H9 (cell line): ENCODE measurements around the gene VEZF1. TPM values are rescaled to one million over a fixed set of nuclear protein-coding genes. Genes with fewer than 3 reads are reported as not detected.

Source experiments
- DNase-seq: peaks from one replicate; pipeline ENCODE4 v3.0.0-alpha.2; 2017
- H2AFZ ChIP-seq: one replicate; pipeline ENCODE4 v1.6.1; 2013; ENCODE audit warnings: mild to moderate bottlenecking, low read length, control low read depth, moderate library complexity
- H2AK5ac ChIP-seq: 2 replicates; pipeline ENCODE4 v1.6.1; 2013; ENCODE audit warnings: low read length, control low read depth, mixed read lengths; ENCODE audit not compliant: insufficient read length
- H2BK120ac ChIP-seq: one replicate; pipeline ENCODE4 v1.6.1; 2013; ENCODE audit warnings: low read depth, mild to moderate bottlenecking, low read length, control low read depth, inconsistent platforms; ENCODE audit not compliant: poor library complexity, severe bottlenecking
- H2BK12ac ChIP-seq: 2 replicates; pipeline ENCODE4 v1.6.1; 2013; ENCODE audit warnings: low read length, control low read depth, mixed read lengths, low read depth; ENCODE audit not compliant: insufficient read length
- H2BK15ac ChIP-seq: 2 replicates; pipeline ENCODE4 v1.6.1; 2013; ENCODE audit warnings: low read depth, low read length, control low read depth
- H2BK20ac ChIP-seq: one replicate; pipeline ENCODE4 v1.6.1; 2013; ENCODE audit warnings: low read depth, mild to moderate bottlenecking, low read length, control low read depth, inconsistent platforms; ENCODE audit not compliant: poor library complexity, severe bottlenecking
- H2BK5ac ChIP-seq: 2 replicates; pipeline ENCODE4 v1.6.1; 2013; ENCODE audit warnings: low read length, control low read depth, mixed read lengths; ENCODE audit not compliant: insufficient read length
- H3K14ac ChIP-seq: 2 replicates; pipeline ENCODE4 v1.6.1; 2013; ENCODE audit warnings: low read length, control low read depth; ENCODE audit not compliant: insufficient read depth
- H3K18ac ChIP-seq: 2 replicates; pipeline ENCODE4 v1.6.1; 2013; ENCODE audit warnings: low read depth, mild to moderate bottlenecking, mixed read lengths, low read length, control low read depth; ENCODE audit not compliant: insufficient read length
- H3K23ac ChIP-seq: 2 replicates; pipeline ENCODE4 v1.6.1; 2013; ENCODE audit warnings: low read length, control low read depth, mixed read lengths, low read depth; ENCODE audit not compliant: insufficient read length
- H3K23me2 ChIP-seq: 2 replicates; pipeline ENCODE4 v1.6.1; 2013; ENCODE audit warnings: low read depth, mild to moderate bottlenecking, mixed read lengths, low read length, control low read depth; ENCODE audit not compliant: insufficient read length, poor library complexity, severe bottlenecking
- H3K27ac ChIP-seq: 2 replicates; pipeline ENCODE4 v1.5.1; 2013; ENCODE audit warnings: low read length, control low read depth, mixed read lengths, low read depth; ENCODE audit not compliant: insufficient read length
- H3K27me3 ChIP-seq: 2 replicates; pipeline ENCODE4 v1.6.1; 2013; ENCODE audit warnings: low read length, control low read depth, inconsistent platforms; ENCODE audit not compliant: insufficient read depth
- H3K4ac ChIP-seq: 2 replicates; pipeline ENCODE4 v1.6.1; 2013; ENCODE audit warnings: low read depth, mild to moderate bottlenecking, control low read depth, inconsistent platforms, low read length, moderate library complexity
- H3K4me1 ChIP-seq: 2 replicates; pipeline ENCODE4 v1.6.1; 2013; ENCODE audit warnings: low read length, control low read depth, inconsistent platforms; ENCODE audit not compliant: insufficient read depth
- H3K4me2 ChIP-seq: 2 replicates; pipeline ENCODE4 v1.6.1; 2013; ENCODE audit warnings: low read length, control low read depth, mixed read lengths; ENCODE audit not compliant: insufficient read length, insufficient read depth
- H3K56ac ChIP-seq: 2 replicates; pipeline ENCODE4 v1.6.1; 2013; ENCODE audit warnings: low read depth, mild to moderate bottlenecking, mixed read lengths, low read length, control low read depth; ENCODE audit not compliant: insufficient read length
- H3K79me1 ChIP-seq: 2 replicates; pipeline ENCODE4 v1.6.1; 2013; ENCODE audit warnings: low read depth, mild to moderate bottlenecking, moderate library complexity, low read length, control low read depth, inconsistent platforms; ENCODE audit not compliant: insufficient read depth, poor library complexity, severe bottlenecking
- H3K79me2 ChIP-seq: 2 replicates; pipeline ENCODE4 v1.6.1; 2013; ENCODE audit warnings: low read length, control low read depth, inconsistent platforms; ENCODE audit not compliant: insufficient read depth
- H3K9ac ChIP-seq: 2 replicates; pipeline ENCODE4 v1.6.1; 2013; ENCODE audit warnings: low read length, control low read depth, mixed read lengths; ENCODE audit not compliant: insufficient read length; ENCODE audit errors: extremely low read depth
- H3K9me3 ChIP-seq: one replicate; pipeline ENCODE4 v1.6.1; 2013; ENCODE audit warnings: low read depth, low read length, inconsistent platforms; ENCODE audit not compliant: control insufficient read depth
- H3T11ph ChIP-seq: one replicate; pipeline ENCODE4 v1.6.1; 2013; ENCODE audit warnings: mild to moderate bottlenecking, low read length, control low read depth, inconsistent platforms
- H4K20me1 ChIP-seq: one replicate; pipeline ENCODE4 v1.6.1; 2013; ENCODE audit not compliant: control insufficient read depth, insufficient read length, insufficient read depth
- H4K5ac ChIP-seq: 2 replicates; pipeline ENCODE4 v1.6.1; 2013; ENCODE audit warnings: low read depth, mild to moderate bottlenecking, mixed read lengths, low read length, control low read depth; ENCODE audit not compliant: insufficient read length
- H4K8ac ChIP-seq: replicated peaks from 2 replicates; pipeline ENCODE4 v1.6.1; 2013; ENCODE audit warnings: low read length, control low read depth, mixed read lengths, low read depth; ENCODE audit not compliant: insufficient read length
- H4K91ac ChIP-seq: 2 replicates; pipeline ENCODE4 v1.6.1; 2013; ENCODE audit warnings: low read depth, mild to moderate bottlenecking, moderate library complexity, mixed read lengths, low read length, control low read depth; ENCODE audit not compliant: insufficient read length
- H3K27ac Mint-ChIP-seq, 3 experiments: 2 replicates in 2 of 3; 3 replicates in 1 of 3; pipeline ENCODE4 v1.8.0; 2020 to 2021; ENCODE audit warnings: mixed read lengths in 3 of 3, mild to moderate bottlenecking in 1 of 3, moderate library complexity in 1 of 3
- H3K27me3 Mint-ChIP-seq: 2 replicates; pipeline ENCODE4 v1.8.0; 2021; ENCODE audit warnings: low read depth, mild to moderate bottlenecking, moderate library complexity, mixed read lengths
- H3K36me3 Mint-ChIP-seq, 3 experiments: 2 replicates in 2 of 3; 3 replicates in 1 of 3; pipeline ENCODE4 v1.8.0; 2020 to 2021; ENCODE audit warnings: low read depth in 3 of 3, mixed read lengths in 3 of 3; ENCODE audit not compliant: insufficient read depth in 1 of 3
- H3K4me1 Mint-ChIP-seq, 2 experiments: 2 replicates each; pipeline ENCODE4 v1.8.0; 2020; ENCODE audit warnings: mixed read lengths in 2 of 2
- H3K4me3 Mint-ChIP-seq, 2 experiments: 2 replicates in 1 of 2; 3 replicates in 1 of 2; pipeline ENCODE4 v1.8.0; 2020 to 2021; ENCODE audit warnings: mild to moderate bottlenecking in 2 of 2, mixed read lengths in 2 of 2, moderate library complexity in 1 of 2
- H3K9me3 Mint-ChIP-seq, 2 experiments: 2 replicates in 1 of 2; 3 replicates in 1 of 2; pipeline ENCODE4 v1.8.0; 2020; ENCODE audit warnings: mild to moderate bottlenecking in 2 of 2, mixed read lengths in 2 of 2, moderate library complexity in 1 of 2
- WGBS: extraction: QIAGEN DNeasy Blood & Tissue Kit; methylation state at CpG from one replicate; pipeline ENCODE4 v1.1.7; 2013; ENCODE audit warnings: missing lambda C conversion rate, low lambda C conversion rate, mixed read lengths; ENCODE audit not compliant: insufficient read length; ENCODE audit errors: extremely low coverage; 5-methylcytosine and 5-hydroxymethylcytosine counted together
- total RNA-seq: library from RNA; stranded (reverse); gene quantifications from 2 replicates; pipeline ENCODE4 v1.2.1, GENCODE V29; 2021
- TF ChIP-seq, protein P1 (sequence below): fragments of 200-600 bp; sonication (generic); conservative IDR thresholded peaks from 3 replicates; pipeline ENCODE4 v1.8.0; 2021; ENCODE audit warnings: antibody characterized with exemption, mild to moderate bottlenecking

Gene VEZF1
- total RNA-seq, 1 experiment from 2014 or later = 58.1 TPM

DNA sequence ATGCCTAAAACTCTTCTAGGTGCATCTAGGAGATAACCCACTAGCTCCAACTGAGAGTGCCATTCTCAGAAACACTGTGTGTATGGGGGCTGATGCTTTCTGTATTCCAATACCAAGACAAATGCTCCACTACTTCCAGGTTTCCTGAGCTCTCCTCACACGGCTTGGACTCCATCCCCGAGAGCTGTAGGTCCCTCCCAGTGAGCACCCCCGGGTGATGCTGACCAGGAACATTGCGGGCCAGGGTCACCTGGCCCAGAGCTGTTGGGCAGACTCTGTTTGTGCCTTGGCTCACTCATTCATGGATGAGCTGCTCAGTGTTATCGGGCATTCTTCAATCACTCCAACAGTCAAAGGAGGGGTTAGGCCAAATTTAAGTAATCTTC, 39.9 kb downstream of the VEZF1 start:
- Histone ChIP-seq H3K18ac (no peak overlapping the region), H3K27ac (no peak overlapping the region), H3K23me2 (no peaks in the 10 kb centered on the region), H2BK5ac (no peak overlapping the region), H3K27me3 (no peaks in the 10 kb centered on the region; the same call in 1 of the 2 replicates), H4K91ac (no peak overlapping the region), H2BK20ac (no peak overlapping the region), H4K20me1 (peaks cover 2% of the 10 kb centered on the region), H4K5ac (no peak overlapping the region), H3T11ph (no peak overlapping the region), H3K23ac (no peak overlapping the region), H3K14ac (no peak overlapping the region), H3K4me2 (no peak overlapping the region), H4K8ac (no peak overlapping the region), H3K4ac (no peak overlapping the region), H3K79me1 (no peaks in the 10 kb centered on the region), H2BK15ac (no peak overlapping the region), H2AFZ (no peak overlapping the region), H2AK5ac (no peak overlapping the region), H3K79me2 (no peaks in the 10 kb centered on the region), H3K56ac (no peak overlapping the region), H3K4me1 (peaks cover 5% of the 10 kb centered on the region; the same call in 1 of the 2 replicates), H2BK120ac (no peak overlapping the region), H3K9ac (no peak overlapping the region), H2BK12ac (no peak overlapping the region), H3K9me3 (no peaks in the 10 kb centered on the region)
- Mint-ChIP-seq H3K27me3 (peaks cover 6% of the 10 kb centered on the region), H3K4me3 (no peak overlapping the region), H3K36me3 (no peaks in the 10 kb centered on the region), H3K9me3 (no peaks in the 10 kb centered on the region; a peak in 1 of 5 replicates), H3K27ac (peak overlapping the region in 2 of 3 experiments; percentile 7 to 32; a peak in 3 of 7 replicates), H3K4me1 (peaks cover 46 to 47% of the 10 kb centered on the region in 2 experiments)
- DNase-seq = no peak
- TF ChIP-seq, protein P1, sequence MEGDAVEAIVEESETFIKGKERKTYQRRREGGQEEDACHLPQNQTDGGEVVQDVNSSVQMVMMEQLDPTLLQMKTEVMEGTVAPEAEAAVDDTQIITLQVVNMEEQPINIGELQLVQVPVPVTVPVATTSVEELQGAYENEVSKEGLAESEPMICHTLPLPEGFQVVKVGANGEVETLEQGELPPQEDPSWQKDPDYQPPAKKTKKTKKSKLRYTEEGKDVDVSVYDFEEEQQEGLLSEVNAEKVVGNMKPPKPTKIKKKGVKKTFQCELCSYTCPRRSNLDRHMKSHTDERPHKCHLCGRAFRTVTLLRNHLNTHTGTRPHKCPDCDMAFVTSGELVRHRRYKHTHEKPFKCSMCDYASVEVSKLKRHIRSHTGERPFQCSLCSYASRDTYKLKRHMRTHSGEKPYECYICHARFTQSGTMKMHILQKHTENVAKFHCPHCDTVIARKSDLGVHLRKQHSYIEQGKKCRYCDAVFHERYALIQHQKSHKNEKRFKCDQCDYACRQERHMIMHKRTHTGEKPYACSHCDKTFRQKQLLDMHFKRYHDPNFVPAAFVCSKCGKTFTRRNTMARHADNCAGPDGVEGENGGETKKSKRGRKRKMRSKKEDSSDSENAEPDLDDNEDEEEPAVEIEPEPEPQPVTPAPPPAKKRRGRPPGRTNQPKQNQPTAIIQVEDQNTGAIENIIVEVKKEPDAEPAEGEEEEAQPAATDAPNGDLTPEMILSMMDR = no peak
- no CpG with 5 or more reads among the region's 5 CpGs for WGBS
